Measurements from ENCODE around the gene DNAL1. TPM values are rescaled to one million over a fixed set of nuclear protein-coding genes. Genes with fewer than 3 reads are reported as not detected.

The DNAL1 gene
- polyA plus RNA-seq, 2 of the 4 experiments (the other 2 are of a cell fraction) = 8.3 to 16.3 TPM

- ChIA-PET POLR2A (interaction anchor here (0.7 kb wide), 1 partner anchor 35 kb away, joined by 3 read pairs; no protein-coding TSS in a partner anchor), CTCF (interaction anchor here (0.7 to 4.7 kb wide), 9 partner anchors 8 to 141 kb away, joined by 3 to 24 read pairs (median 3); partner anchors contain the start of gene PTGR2)
- ATAC-seq (no peak), DNase-seq (ENCODE audit: low read depth in 1 of 2, low spot score in 1 of 2) (no peak), FAIRE-seq (no peak)
- TF ChIP-seq CBX2 (IDR thresholded peaks at IDR 0.05; ENCODE audit: borderline replicate concordance, low read depth) (no peak), HOXB13 (CRISPR knock-in tag; IDR thresholded peaks at IDR 0.05; ENCODE audit: low read depth) (no peak), ZNF302 (CRISPR knock-in tag; IDR thresholded peaks at IDR 0.05) (no peak), PHF8 (IDR thresholded peaks at IDR 0.05; ENCODE audit: borderline replicate concordance, low read depth) (no peak), RAD21 (conservative IDR thresholded peaks at IDR 0.05 in 1 of 2, IDR thresholded peaks at IDR 0.05 in 1 of 2) (peak in 1 of 2 experiments; percentile 23; a peak in 1 of 5 replicates), EHF (CRISPR knock-in tag; IDR thresholded peaks at IDR 0.05) (no peak), PBX3 (IDR thresholded peaks at IDR 0.05) (no peak), CHD4 (IDR thresholded peaks at IDR 0.05; ENCODE audit: borderline replicate concordance) (no peak), CEBPB (IDR thresholded peaks at IDR 0.05) (no peak), CTCF (IDR thresholded peaks at IDR 0.05) (0 out of 3 replicates have a peak, but pooled peaks have one; percentile 9), CBX8 (IDR thresholded peaks at IDR 0.05) (no peak), ZFP36 (IDR thresholded peaks at IDR 0.05; ENCODE audit: borderline replicate concordance, partially characterized antibody) (no peak), NPAS2 (CRISPR knock-in tag; IDR thresholded peaks at IDR 0.05; ENCODE audit: borderline replicate concordance) (no peak)
- Histone ChIP-seq H3K27ac (no peak overlapping the region), H3K4me1 (peaks cover 19% of the 10 kb centered on the region), H3K9me3 (no peaks in the 10 kb centered on the region), H3K4me3 (no peak overlapping the region), H3K4me2 (no peak overlapping the region)
- 75% methylated on average over 5 of the region's 5 CpGs for WGBS (ENCODE audit: missing lambda C conversion rate)
These were observed 66.0 kb downstream of the DNAL1 start for GRCh38 chr14:73710737-73711136.

- 73% methylated on average over 11 of the region's 11 CpGs for WGBS (ENCODE audit: missing lambda C conversion rate)
- POLR2A ChIA-PET = no interaction called here
- no peak for FAIRE-seq
- H3K4me3 ChIP-seq = peak overlapping the region; percentile 73
- ATAC-seq = no peak
- TF ChIP-seq NFE2L2 (conservative IDR thresholded peaks at IDR 0.05; ENCODE audit: low read length) (no peak), RARB (CRISPR knock-in tag; IDR thresholded peaks at IDR 0.05) (no peak), EHMT2 (IDR thresholded peaks at IDR 0.05; ENCODE audit: low read depth) (no peak), BCL3 (IDR thresholded peaks at IDR 0.05) (no peak), KDM5A (IDR thresholded peaks at IDR 0.05) (no peak), ATOH8 (CRISPR knock-in tag; IDR thresholded peaks at IDR 0.05; ENCODE audit: low read depth) (no peak), JUNB (IDR thresholded peaks at IDR 0.05) (no peak), NPAS2 (CRISPR knock-in tag; IDR thresholded peaks at IDR 0.05; ENCODE audit: borderline replicate concordance) (no peak), ZC3H11A (IDR thresholded peaks at IDR 0.05) (no peak), POLR2A (IDR thresholded peaks at IDR 0.05; ENCODE audit: low read length) (no peak), EHF (CRISPR knock-in tag; IDR thresholded peaks at IDR 0.05) (no peak), CTCF (IDR thresholded peaks at IDR 0.05) (no peak), HDAC2 (IDR thresholded peaks at IDR 0.05) (no peak), HOXA7 (CRISPR knock-in tag; IDR thresholded peaks at IDR 0.05) (no peak), RFX5 (IDR thresholded peaks at IDR 0.05) (no peak), ZNF302 (CRISPR knock-in tag; IDR thresholded peaks at IDR 0.05) (no peak), RAD21 (conservative IDR thresholded peaks at IDR 0.05 in 1 of 2, IDR thresholded peaks at IDR 0.05 in 1 of 2) (no peak), RCOR1 (IDR thresholded peaks at IDR 0.05; ENCODE audit: low read depth, low read length) (no peak), CBX2 (IDR thresholded peaks at IDR 0.05; ENCODE audit: borderline replicate concordance, low read depth) (no peak), FOSB (CRISPR knock-in tag; IDR thresholded peaks at IDR 0.05) (no peak)
- peaks cover 19% of the 10 kb centered on the region for H3K4me1 ChIP-seq
- H3K4me2 ChIP-seq = peak overlapping the region; percentile 87
- H3K9me3 ChIP-seq = no peaks in the 10 kb centered on the region
- CTCF ChIA-PET = interaction anchor here (1.0 to 4.7 kb wide), 6 partner anchors 11 to 79 kb away, joined by 3 to 24 read pairs (median 4); no protein-coding TSS in a partner anchor
- peak overlapping the region; percentile 94 to 97; a peak in 4 of 6 replicates for H3K27ac ChIP-seq
- DNase-seq (ENCODE audit: low read depth in 1 of 2, low spot score in 1 of 2) = no peak
These were observed 67.3 kb downstream of the DNAL1 start for GRCh38 chr14:73712071-73712506.

Data from A549 (cell line).